HT-29 (cell line): ENCODE data around the gene ALS2CL. TPM values are rescaled to one million over a fixed set of nuclear protein-coding genes. Genes with fewer than 3 reads are reported as not detected.
"Not testable (repeated sequence)": the region's sequence is repeated elsewhere in the genome, so short reads cannot be mapped to it uniquely, and the experiment has no call there.

ENCODE experiments used
- DNase-seq: peaks from one replicate; pipeline ENCODE4 v3.0.0-alpha.2; 2015; ENCODE audit warnings: low spot score
- total RNA-seq: library from RNA; depleted of rRNA; stranded (reverse); fragments of >200 nt; shearing (Covaris generic); gene quantifications from 2 replicates; pipeline ENCODE4 v1.2.3, GENCODE V29; 2014; rRNA removed

Gene ALS2CL
- total RNA-seq: 13.2 and 14.9 TPM in 2 replicates

DNA sequence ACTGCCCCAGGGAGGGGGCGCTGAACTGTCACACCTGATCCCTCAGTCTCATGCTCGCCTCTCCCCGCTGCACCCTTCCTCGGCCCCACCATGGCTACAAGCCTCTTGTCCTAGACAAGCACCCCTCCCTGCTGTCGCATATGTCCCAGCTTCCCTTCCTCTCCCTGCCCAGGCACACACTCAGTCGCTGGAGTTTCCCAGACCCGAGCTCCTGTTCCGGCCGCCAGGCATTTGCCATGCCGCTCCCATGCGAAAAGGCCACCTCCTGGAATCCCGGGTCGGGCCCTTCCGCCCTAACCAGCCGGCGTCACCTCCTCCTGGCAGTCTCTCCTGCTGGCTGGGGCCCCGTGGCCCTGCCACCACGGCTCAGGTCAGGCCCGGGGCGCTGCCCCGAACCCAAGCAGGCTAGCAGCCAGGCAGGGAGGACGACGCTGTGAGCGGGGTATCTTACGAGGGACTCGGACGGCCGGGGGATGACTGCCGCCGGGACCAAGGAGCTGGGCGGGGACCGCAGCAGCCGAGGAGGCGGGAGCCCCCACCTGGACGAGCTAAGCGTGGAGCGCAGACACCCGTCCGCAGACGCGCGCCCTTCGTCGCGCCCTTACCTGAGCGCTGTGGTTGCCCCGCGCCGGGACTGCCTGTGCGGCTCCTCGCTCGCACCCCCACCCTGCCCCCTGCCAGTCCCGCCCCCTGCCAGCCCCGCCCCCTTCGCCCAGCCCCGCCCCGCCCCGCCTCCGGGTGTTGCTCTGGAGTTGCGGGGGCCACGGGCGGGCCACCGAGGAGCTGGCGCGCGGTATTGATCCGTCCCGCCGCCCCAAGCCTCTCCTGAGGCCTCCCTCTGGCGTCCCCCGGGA, at the start of gene ALS2CL:
Gene ALS2CL (minus strand): TSS at position 642 of the 854 bp plus-strand sequence. CDS start 4,239 bp downstream, outside the sequence.
- peak; percentile 54 for DNase-seq

GRCh38 chr3:46742992-46743585, 49.6 kb upstream of the ALS2CL start:
- DNase-seq: no peak

- DNase-seq: not testable (repeated sequence)
These were observed 46.1 kb upstream of the ALS2CL start for GRCh38 chr3:46739565-46739964.

- DNase-seq: no peak
These were observed 43.9 kb upstream of the ALS2CL start for GRCh38 chr3:46737329-46737731.

- no peak for DNase-seq
These were observed 42.8 kb upstream of the ALS2CL start for GRCh38 chr3:46736006-46736872.

DNA sequence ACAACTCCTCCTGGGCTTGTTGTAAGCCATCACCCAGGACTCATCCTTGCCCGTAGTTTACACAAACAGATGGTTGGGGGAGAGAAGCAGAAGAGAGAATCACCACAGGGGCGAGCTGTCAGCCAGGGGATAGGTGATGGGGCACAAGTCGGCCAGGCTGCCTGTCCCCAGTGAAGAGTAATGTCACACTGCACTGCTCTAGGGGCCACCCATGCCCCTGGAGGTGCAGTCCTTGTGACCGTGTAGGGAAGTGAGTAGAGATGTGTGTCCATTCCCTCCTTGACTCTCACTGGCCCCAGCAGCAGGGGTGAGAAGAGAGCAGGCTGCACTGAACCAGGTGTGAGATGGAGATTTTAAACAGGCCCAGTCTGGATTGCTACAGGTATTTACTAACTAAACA, 41.3 kb upstream of the ALS2CL start:
- DNase-seq: no peak

- peak; percentile 2 for DNase-seq
These were observed 39.7 kb upstream of the ALS2CL start for GRCh38 chr3:46733026-46733800.

- no peak for DNase-seq
These were observed 38.3 kb upstream of the ALS2CL start for GRCh38 chr3:46731795-46732194.

DNA sequence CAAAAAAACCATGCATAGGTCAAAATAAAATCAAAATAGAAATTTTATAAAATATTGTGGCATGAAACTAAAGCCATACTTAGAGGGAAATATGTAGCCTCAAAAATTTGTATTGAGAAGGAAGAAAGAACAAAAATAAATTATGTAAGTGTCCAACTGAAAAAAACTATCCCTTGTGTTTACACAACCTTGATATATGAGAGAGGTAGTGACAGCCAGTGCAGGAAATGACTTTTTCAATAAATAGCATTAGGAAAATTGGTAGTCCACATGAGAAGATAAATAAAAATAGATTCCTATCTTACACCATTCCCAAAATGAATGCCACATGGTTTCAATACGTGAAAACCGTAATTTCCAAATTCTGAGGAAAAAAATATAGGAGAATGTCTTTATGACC, 37.3 kb upstream of the ALS2CL start:
- DNase-seq: no peak

- DNase-seq: no peak
These were observed 35.6 kb upstream of the ALS2CL start for GRCh38 chr3:46729038-46729437.

DNA sequence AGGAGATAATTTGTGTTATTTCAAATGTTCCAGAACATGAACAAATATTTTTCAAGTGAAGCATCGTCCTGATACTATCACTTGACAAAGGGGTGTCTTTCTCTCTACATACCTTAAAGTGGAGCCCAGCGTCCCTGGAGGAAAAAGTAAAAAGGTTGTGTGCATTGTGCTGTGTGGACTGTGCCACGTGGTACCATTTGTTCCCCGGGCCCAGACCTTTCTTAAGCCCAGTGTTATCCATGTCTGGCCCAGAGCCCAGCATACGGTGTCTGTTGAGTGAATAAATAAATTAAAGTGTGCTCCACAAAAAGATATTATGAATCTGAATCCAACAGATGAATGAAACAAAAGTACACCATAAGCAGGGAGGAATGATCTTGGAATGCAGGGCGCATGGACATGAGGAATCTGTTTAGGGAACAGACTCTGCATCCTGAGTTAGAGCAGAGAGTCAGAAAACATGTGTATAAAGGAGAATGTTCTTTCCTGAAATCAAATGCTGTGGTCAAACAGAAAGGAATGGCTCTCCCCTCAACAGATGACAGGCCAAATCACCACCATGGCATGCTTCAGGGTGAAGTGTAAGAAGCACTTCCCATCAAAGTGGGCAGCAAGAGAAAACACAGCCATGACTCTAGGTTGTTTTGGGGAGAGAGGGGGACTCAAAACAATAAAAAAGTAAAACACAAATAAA, 32.3 kb upstream of the ALS2CL start:
- no peak for DNase-seq

DNA sequence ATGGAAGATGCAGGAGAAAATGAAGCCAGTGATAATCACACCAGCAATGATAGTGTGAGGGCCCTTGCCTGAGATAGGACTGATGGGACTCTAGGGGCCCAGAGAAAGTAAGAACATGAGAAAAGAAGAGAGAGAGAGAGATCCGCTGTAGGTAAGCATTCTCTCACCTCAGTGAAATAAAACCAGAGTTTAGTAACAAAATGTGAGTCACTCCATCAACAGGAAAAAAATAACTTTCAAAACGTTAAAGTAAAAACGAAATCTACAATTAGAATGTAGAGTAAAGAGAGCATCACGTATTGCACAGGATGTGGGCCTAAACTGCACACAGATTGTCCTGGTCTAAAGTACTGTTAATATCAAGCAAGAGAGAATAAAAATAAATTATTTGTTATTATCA, 30.9 kb upstream of the ALS2CL start:
- DNase-seq: no peak

DNA sequence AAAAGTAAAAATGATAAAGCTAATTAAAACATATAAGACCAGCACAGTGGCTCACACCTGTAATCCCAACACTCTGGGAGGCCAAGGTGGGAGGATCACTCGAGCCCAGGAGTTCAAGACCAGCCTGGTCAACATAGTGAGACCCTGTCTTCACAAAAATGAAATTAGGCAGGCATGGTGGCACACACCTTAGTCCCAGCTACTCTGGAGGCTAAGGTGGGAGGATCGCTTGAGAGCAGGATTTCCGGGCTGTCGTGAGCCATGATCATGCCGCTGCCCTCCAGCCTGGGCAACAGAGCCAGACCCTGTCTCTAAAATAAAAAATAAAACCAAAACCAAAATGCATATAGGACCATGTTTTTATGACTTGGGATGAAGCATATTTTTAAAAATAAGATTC, 29.0 kb upstream of the ALS2CL start:
- DNase-seq: no peak

- DNase-seq: no peak
These were observed 27.5 kb upstream of the ALS2CL start for GRCh38 chr3:46721009-46721408.

DNA sequence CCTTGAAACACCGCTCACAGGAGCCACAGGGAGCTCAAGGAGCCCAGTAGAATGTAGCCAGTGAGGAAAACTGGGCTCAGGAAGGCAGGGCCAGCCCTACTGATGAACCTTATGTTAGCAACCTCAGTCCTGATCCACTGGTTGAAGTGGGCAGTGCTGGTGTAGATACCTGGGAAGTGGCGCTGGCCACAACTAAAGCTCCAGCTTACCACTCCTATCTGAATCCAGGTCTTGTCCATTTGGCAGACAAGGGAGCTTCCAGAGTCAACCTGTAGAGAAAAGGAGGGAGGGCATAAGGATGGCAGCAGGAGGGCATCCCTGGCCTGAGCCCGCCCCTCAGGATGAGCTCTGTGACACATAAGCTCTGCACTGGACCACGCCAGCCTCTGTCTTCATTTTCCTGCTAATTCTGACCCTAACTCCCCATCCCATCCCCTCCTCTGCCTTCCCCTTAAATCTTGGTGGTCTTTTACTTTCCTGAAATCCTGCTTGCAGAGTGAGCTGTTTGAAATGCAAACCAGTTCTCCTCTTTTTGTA, 26.3 kb upstream of the ALS2CL start:
- no peak for DNase-seq

DNA sequence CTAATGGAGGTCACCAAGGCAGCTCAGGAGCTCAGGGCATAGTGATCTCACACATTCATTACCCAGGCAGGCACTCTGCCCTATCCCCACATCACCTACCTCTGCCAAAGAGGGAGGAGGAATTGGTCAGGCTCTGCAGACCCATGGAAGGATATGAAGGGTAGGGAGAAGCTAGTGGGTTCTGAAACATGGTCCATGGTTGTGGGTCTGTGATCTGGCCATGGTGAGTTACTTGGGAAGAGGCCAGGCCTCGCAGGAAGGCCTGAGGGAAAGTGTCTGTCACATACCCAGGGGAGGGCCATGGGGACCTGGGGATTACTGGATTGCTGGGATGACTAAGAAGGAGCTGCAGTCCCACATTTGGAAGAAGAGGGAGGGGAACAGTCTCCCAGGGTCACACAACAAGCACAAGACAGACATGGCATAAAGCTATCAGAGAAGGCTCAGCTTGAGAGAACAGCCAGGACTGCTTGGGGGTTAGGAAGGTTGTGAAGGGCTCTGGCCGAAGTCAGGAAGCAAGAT, 25.6 kb upstream of the ALS2CL start:
- DNase-seq: no peak

DNA sequence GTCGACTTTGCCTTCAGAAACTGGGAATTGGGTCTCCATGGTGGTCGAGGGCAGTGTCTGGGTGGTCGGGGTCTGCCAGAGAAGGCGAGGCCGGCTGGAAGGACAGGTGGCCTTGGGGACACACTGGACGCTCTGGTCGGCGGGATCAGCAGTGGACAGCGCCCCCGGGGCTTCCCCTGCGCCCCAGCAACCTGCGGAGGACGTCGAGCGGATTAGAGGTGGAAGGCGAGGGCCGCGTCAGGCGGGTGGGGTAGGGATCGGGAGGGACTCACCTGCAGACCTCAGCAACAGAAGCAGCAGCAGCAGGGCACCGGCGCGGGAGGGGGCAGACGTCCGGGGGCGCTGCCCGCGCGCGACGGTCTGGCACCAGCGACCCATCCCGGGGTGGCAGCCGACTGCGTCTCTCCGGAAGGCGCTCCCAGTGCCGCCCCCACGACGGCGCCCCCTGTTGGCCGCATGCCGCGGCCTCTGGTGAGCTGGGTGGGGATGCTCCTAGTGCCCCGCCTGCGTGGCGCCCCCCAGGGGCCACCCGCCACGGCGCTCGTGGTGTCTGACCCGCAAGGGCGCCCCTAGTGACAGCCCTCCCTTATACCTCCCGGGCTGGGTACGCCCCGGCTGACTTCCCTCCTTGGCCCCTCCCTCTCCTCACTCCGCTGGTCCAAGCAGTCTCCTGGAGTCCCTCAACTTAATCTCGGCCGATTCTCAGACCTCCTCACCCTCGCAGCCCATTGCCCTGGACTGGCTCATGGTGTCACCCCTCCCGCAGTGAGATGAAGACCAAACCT, 24.2 kb upstream of the ALS2CL start, which contains the start of gene PRSS50:
Gene PRSS50 (minus strand): TSS at position 423 of the 785 bp plus-strand sequence. CDS start 45 bp downstream, at position 378.
- DNase-seq: no peak

GRCh38 chr3:46716461-46717441, 23.3 kb upstream of the ALS2CL start:
- DNase-seq: no peak
